ENCODE measurements around the gene TSPAN32.

TSPAN32 gene

GRCh38 chr11:2367266-2368160, 65.7 kb downstream of the TSPAN32 start:
- DNase-seq (ENCODE audit: low read depth): no peak

All from non-pigmented ciliary epithelial cell (primary cell).